ENCODE results near the gene NPHP3.
"Not testable (repeated sequence)": the region's sequence is repeated elsewhere in the genome, so short reads cannot be mapped to it uniquely, and the experiment has no call there.

NPHP3 gene

DNA sequence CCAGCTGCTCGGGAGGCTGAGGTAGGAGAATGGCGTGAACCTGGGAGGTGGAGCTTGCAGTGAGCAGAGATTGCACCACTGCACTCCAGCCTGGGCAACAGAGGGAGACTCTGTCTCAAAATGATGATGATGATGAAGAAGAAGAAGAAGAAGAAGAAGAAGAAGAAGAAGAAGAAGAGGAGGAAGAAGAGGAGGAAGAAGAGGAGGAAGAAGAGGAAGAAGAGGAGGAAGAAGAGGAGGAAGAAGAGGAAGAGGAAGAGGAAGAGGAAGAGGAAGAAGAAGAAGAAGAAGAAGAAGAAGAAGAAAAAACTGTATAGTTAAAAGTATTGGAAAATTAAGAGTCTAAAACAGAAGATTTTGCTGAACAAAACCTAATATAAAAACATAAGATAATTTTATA, 80.8 kb downstream of the NPHP3 start:
- DNase-seq: not testable (repeated sequence)

DNA sequence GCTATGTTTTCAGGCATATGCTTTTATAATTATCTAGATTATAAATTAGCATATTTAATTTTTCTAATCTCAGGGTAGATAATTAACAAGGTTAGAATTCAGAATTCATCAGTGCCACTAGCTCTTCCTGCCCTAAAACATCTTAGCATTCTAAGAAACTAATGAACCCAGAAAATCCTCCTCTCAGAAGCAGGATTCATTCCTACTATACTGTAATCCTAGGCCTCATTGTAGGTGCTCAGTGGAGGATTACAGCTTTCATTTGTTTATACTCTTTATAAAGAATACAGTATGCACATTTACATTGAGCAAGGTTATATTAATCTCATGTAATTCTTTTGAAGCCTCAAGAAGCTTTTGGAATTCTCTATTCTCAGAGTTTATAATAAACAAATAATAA, 83.5 kb downstream of the NPHP3 start:
- no peak for DNase-seq

DNA sequence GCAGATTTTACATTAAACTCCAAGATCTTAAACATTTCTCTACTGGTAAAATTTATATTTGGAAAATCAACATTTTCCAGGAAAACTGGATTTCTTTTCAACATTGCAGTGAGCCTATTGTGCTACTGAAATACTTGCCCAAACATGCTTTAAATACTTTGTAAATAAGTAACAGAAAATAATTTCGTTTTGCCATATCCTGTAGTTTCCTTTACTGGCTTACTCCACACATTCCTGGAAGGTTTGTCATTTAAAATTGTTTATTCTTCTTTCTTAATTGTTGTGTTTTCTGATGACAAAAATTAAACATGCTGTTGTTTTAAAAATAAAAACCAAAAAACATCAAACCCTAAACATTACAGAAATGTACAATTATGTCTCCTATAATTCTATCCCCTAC, 84.6 kb downstream of the NPHP3 start:
- no peak for DNase-seq

DNA sequence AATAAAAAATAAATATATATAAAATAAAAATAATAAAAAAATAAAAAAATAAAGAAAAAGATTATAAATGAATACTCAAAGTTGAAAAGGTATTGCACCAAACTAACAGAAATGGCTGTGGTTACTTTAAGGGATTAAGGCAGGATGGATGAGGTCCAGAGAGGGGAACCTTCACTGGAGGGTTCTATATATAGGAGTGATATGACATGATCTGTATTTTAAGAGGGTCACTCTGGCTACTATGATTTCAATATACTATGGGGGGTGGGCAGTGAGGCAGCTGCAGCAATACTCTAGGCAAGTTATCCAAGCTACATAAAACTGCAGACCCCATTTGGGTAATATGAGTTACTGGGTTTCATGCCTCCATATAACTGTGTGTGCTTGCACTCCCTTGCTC, 87.2 kb downstream of the NPHP3 start:
- DNase-seq: no peak
